Measurements from ENCODE around the gene FAM168A. TPM values are rescaled to one million over a fixed set of nuclear protein-coding genes. Genes with fewer than 3 reads are reported as not detected.

The FAM168A gene
- total and polyA plus RNA-seq, 2 of the 8 experiments (the other 6 are each of a cell fraction or from before 2014, with no cell fraction given), result 17.1 to 21.6 TPM

- Histone ChIP-seq H4K5ac (ENCODE audit: insufficient read length, low read depth, low read length) (no peak overlapping the region), H3K4me2 (ENCODE audit: insufficient read depth in 1 of 2, low read depth in 2 of 2, low read length in 2 of 2) (no peak overlapping the region), H2BK5ac (ENCODE audit: low read depth, low read length) (no peak overlapping the region), H2BK120ac (replicated peaks; ENCODE audit: low read depth, low read length) (no peak overlapping the region), H3K23me2 (ENCODE audit: low read depth, low read length) (no peaks in the 10 kb centered on the region), H2BK20ac (ENCODE audit: low read length) (no peak overlapping the region), H3K9ac (replicated peaks in 1 of 4; ENCODE audit: extremely low read depth in 1 of 4, low read depth in 3 of 4, low read length in 3 of 4) (no peak overlapping the region), H4K8ac (ENCODE audit: extremely low read depth, insufficient read depth, low read length) (no peak overlapping the region; the same call in 1 of the 2 replicates), H3K14ac (ENCODE audit: insufficient read length) (no peak overlapping the region), H2AFZ (ENCODE audit: low read length) (no peak overlapping the region), H3K79me1 (ENCODE audit: low read depth, low read length) (peaks cover 6% of the 10 kb centered on the region; the same call in 1 of the 2 replicates), H3K4me3 (ENCODE audit: extremely low read depth in 1 of 4, insufficient read depth in 2 of 4, low read depth in 3 of 4, low read length in 4 of 4) (no peak overlapping the region), H3K4me1 (replicated peaks in 1 of 4; ENCODE audit: control insufficient read depth in 3 of 4, insufficient read depth in 4 of 4, low read length in 3 of 4) (no peaks in the 10 kb centered on the region; a peak in 1 of 7 replicates), H3K23ac (ENCODE audit: insufficient read length) (no peak overlapping the region), H4K91ac (replicated peaks; ENCODE audit: insufficient read length, low read length) (no peak overlapping the region), H3K36me3 (ENCODE audit: control insufficient read depth in 2 of 4, insufficient read depth in 4 of 4, low read length in 3 of 4) (no peaks in the 10 kb centered on the region; a peak in 1 of 8 replicates), H3K56ac (replicated peaks; ENCODE audit: insufficient read length, low read depth, low read length) (no peak overlapping the region), H3K27ac (ENCODE audit: low read depth, low read length) (no peak overlapping the region), H2AK5ac (ENCODE audit: low read depth, low read length) (no peak overlapping the region), H3K9me3 (ENCODE audit: insufficient read depth in 2 of 2, low read depth in 1 of 2, low read length in 1 of 2) (no peaks in the 10 kb centered on the region; a peak in 1 of 4 replicates), H2BK15ac (ENCODE audit: low read length) (no peak overlapping the region), H3K4ac (replicated peaks; ENCODE audit: insufficient read length, low read depth, low read length) (no peak overlapping the region), H3K27me3 (replicated peaks in 1 of 4; ENCODE audit: control insufficient read depth in 3 of 4, extremely low read depth in 1 of 4, insufficient read depth in 3 of 4, low read length in 3 of 4) (no peaks in the 10 kb centered on the region), H4K20me1 (replicated peaks in 1 of 2; ENCODE audit: control insufficient read depth in 1 of 2, insufficient read depth in 2 of 2, low read length in 2 of 2) (peaks cover 0 to 5% of the 10 kb centered on the region in 2 experiments), H2BK12ac (ENCODE audit: low read depth, low read length) (no peak overlapping the region), H3K18ac (ENCODE audit: extremely low read depth, low read length) (no peak overlapping the region), H3K79me2 (ENCODE audit: control insufficient read depth in 1 of 2, insufficient read depth in 2 of 2, low read length in 2 of 2) (peaks cover 0 to 15% of the 10 kb centered on the region in 2 experiments; a peak in 2 of 4 replicates)
- no peak for DNase-seq (ENCODE audit: low read depth in 1 of 2, low spot score in 2 of 2)
- WGBS, 2 experiments (ENCODE audit: extremely low coverage in 1 of 2, insufficient coverage in 1 of 2, insufficient read length in 1 of 2, insufficient replicate concordance in 2 of 2, low coverage in 1 of 2, low lambda C conversion rate in 2 of 2, missing lambda C conversion rate in 1 of 2), result 88% methylated on average over 8 of the region's 8 CpGs; no CpG with 5 or more reads in 1 of the 2 experiments
- FAIRE-seq, result no peak
- ChIA-PET CTCF (ENCODE audit: partially characterized antibody) (interaction anchor here (0.5 to 1.6 kb wide), 6 partner anchors 18 to 521 kb away, joined by 3 to 7 read pairs (median 4); no protein-coding TSS in a partner anchor), POLR2A (ENCODE audit: partially characterized antibody) (interaction anchor here (1.0 to 1.2 kb wide), 2 partner anchors 11 kb away, joined by 3 read pairs; no protein-coding TSS in a partner anchor)
- TF ChIP-seq RFX5 (IDR thresholded peaks at IDR 0.05; ENCODE audit: borderline replicate concordance, low read depth, low read length), result no peak
- TF ChIP-seq CREB1 (IDR thresholded peaks at IDR 0.05), result no peak
- no peak for TF ChIP-seq TCF12 (IDR thresholded peaks at IDR 0.05; ENCODE audit: low read depth, low read length)
- TF ChIP-seq EGR1 (IDR thresholded peaks at IDR 0.05; ENCODE audit: borderline replicate concordance, low read depth, low read length), result no peak
- TF ChIP-seq MAFK (IDR thresholded peaks at IDR 0.05; ENCODE audit: low read depth, low read length), result no peak
- TF ChIP-seq KDM1A (IDR thresholded peaks at IDR 0.05; ENCODE audit: borderline replicate concordance, low read length), result no peak
- no peak for TF ChIP-seq SP4 (IDR thresholded peaks at IDR 0.05; ENCODE audit: low read length)
These were observed 30.7 kb downstream of the FAM168A start for GRCh38 chr11:73566977-73567755.

Data from H1 (cell line).